HG02981 (cell line): ENCODE data around the gene PRX.
A peak's percentile ranks its signal among the peaks of the same experiment; 100 is the strongest.
"Not testable (repeated sequence)": the region's sequence is repeated elsewhere in the genome, so short reads cannot be mapped to it uniquely, and the experiment has no call there.

Experiments
- ATAC-seq: cut with Tn5 transposase; IDR thresholded peaks from one replicate; pipeline ENCODE4 v1.9.1; 2021; ENCODE audit warnings: mild to moderate bottlenecking, moderate library complexity; ENCODE audit not compliant: unreplicated experiment

PRX gene

GRCh38 chr19:40418040-40418439, 4.9 kb upstream of the PRX start:
- no peak for ATAC-seq

GRCh38 chr19:40417643-40417981, 4.4 kb upstream of the PRX start:
- ATAC-seq = no peak

DNA sequence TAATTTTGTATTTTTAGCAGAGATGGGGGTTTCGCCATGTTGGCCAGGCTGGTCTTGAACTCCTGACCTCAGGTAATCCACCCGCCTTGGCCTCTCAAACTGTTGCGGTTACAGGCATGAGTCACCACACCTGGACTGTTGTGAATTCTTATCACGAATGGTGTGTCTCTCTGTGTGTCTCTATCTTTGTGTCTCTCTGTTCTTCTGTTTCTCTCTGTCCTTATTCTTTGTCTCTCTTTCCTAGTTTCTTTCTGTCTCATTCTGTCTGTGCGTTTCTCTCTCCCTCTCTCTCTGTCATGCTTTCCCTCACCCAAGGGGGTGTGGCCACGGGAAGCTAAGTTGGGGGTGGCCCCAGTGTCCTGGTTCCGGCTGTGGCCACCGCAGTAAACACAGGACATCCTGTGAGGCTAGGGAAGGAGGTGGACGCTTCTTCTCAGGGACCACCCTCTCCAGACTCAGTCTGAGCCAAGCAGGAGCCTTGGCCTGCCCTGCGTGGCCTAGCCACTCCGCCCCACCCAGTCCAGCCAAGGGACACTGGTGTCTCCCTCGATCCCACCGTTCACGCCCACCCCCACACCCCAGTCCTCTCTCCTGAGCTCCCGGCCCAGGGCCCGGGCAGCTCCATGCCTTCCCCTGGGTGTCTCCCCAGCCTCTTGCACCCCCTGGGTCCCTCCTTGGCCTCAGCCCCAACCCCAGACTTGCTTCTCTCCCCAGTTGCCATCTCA, 3.9 kb upstream of the PRX start:
- no peak for ATAC-seq

- ATAC-seq = no peak
Measured at GRCh38 chr19:40415768-40416167, 2.6 kb upstream of the PRX start.

- no peak for ATAC-seq
Measured at GRCh38 chr19:40414542-40415535, 1.7 kb upstream of the PRX start.

DNA sequence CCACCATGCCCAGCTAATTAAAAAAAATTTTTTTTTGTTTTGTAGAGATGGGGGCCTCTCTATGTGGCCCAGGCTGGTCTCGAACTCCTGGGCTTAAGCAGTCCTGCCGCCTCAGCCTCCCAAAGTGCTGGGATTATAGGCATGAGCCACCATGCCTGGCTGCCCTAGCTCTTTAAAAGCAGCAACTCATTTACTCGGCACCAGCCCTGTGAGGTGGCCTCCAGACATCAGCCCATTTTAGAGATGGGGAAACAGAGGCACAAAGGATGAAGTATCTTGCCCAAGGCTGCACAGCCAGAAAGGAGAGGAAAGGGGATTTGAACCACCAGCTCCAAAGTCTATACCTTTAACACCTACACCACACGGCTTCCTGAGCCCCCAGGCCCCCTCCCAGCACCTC, 312 bp downstream of the PRX start:
- no peak for ATAC-seq

GRCh38 chr19:40411958-40412499, 1.1 kb downstream of the PRX start:
- ATAC-seq = no peak

DNA sequence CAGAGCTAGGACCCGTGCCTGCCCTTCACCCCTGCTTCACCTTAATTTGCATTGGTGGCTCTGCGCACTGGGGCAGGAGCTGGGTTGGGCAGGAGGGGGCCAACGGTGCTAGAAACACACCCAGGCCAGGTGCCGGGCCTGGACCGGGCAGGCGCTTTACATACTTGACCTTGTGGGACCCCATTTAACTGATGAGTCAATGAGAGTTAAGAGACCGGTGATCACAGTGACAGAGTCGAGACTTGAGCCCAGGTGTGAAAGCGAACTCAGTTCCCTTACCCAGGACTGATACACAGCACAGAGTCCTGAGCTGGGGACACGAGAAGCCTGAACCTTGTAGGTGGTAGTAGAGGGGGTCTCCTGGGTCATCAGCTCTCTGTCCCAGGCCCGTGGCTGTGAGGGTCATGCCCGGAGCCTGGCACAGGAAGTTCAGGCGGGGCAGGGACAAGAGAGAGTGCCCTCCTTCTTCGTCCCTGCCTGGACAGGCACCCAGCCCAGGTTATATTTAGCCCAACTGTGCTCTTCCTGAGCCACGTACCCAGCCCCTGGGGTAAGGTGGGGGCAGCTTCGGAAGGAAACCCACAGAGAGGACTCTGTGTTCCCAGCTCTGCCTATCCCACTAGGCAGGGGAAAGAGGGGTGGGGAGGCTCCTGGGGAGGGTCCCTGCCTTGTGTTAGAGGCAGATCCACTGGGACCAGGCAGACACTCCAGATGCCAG, 1.9 kb downstream of the PRX start:
- ATAC-seq = no peak

DNA sequence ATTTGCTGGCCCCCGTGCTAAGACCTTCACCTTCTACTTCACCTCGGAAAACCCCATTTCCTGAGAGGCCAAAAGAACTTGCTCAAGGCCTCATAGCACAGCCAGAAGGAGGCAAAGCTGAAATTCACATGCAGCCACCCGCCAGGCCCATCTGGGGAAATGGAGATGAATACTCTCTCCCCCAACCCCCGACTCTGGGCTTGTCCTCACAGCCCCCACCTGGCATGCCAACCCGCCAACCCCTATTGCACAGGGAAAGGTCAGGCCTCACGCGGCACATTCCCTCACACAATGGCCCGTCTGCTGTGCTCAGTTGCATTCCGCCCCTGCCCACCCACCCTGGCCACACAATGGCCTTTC, 3.2 kb downstream of the PRX start:
- no peak for ATAC-seq

DNA sequence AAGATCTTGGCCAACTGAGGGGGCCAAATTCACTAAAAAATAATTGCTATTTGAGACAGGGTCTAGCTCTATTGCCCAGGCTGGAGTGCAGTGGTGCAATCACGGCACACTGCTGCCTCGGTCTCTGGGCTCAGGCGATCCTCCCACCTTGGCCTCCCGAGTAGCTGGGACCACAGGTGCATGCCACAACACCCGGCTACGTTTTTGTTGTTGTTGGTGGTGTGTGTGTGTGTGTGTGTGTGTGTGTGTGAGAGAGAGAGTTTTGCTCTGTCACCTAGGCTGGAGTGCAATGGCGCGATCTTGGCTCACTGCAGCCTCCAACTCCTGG, 4.6 kb downstream of the PRX start:
- not testable (repeated sequence) for ATAC-seq

- no peak for ATAC-seq
Measured at GRCh38 chr19:40407714-40408597, 5.2 kb downstream of the PRX start.

- peak; percentile 63 for ATAC-seq
Measured at GRCh38 chr19:40403262-40403984, 9.8 kb downstream of the PRX start.

DNA sequence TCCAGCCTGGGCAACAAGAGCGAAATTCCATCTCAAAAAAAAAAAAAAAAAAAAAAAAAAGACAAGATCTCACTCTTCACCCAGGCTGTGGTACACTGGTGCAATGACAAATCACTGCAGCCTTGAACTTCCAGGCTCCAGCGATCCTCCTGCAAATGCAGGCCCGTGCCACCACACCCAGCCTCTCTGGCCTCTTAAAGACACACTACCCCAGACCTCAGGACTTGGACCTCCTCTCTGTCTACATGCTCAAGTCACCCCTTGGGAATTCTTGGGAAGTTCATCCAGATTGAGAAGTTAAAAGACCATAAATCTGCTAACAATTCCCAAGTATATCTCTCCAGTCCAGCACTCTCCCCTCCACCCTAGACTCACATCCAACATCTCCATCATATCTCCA, 12.6 kb downstream of the PRX start:
- ATAC-seq = no peak

DNA sequence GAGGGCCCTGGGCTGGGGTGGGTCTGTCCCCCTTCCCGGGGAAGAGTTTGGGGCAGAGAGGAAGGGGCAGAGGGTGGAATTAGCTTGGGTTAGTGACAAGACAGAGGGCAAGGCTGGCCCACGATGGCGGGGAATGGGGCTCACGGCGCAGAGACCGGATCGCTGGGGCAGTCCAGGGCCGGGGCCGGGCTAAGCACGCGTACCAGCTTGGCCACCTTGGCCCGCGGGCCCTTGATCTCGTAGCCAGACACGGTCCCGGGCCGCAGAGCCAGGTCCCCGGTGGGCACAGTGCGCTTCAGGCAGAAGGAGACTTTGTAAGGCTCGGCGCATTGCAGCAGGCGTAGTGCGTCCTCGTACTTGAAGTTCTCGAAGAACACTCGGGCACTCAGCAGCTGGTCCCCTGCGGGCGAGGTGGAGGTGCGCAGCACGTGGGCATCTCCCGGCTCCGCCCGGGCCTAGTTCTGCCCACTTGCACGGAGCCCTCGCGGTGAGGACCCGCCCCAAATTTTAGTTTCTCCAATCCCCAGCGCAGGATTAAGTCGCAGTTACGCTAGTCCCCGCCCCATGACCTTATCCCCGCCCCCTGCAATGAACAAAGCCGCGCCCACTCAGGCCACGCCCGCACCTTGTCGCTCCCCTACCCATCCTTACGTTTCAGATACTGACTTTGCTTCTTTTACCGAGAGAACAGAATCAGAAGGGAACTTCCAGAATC, 14.6 kb downstream of the PRX start:
- no peak for ATAC-seq

DNA sequence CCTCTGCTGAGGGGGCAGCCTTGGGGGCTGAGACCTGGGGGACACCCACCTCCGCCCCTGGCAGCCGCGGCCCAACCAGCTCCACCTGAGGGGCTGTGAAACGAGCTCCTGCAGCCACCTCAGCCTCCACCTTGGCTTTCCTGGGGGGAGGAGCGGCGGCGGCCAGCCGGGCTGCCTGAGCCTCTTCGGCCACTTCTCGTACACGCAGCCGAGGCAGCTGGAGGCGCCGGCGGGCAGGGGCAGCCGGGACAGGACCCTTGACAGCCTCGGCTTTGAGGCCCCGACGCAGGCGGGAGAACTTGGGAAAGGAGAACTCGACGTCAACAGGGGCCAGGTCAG, 15.6 kb downstream of the PRX start:
- ATAC-seq = no peak

GRCh38 chr19:40396886-40397567, 16.2 kb downstream of the PRX start:
- no peak for ATAC-seq

GRCh38 chr19:40395956-40396355, 17.2 kb downstream of the PRX start:
- no peak for ATAC-seq

DNA sequence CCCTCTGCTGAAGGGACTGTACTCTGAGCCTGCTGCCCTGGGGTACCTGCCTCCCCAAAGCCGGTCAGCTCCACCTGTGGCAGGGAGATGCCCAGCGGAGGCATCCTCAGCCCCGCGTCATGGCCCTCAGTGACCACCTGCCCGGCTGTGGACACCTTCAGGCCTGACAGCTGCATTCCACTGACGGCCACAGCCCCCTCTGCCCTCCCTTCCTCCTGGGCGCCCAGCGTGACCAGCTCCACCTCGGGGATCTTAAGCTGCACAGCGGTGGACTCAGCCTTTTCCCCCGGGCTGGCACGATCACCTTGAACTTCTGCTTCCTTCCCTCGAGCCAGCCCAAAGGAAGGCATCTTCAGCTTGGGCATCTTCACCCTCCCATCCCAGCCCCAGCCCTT, 18.4 kb downstream of the PRX start:
- ATAC-seq = no peak
